IPS DF 4.7 (cell line): ENCODE results near the gene NEUROD2.

Source experiments
- DNase-seq: peaks from one replicate; pipeline ENCODE4 v3.0.0-alpha.2; 2013; ENCODE audit warnings: low spot score; ENCODE audit errors: extremely low read depth

Gene NEUROD2

GRCh38 chr17:39618956-39619785, 11.5 kb upstream of the NEUROD2 start:
- DNase-seq = no peak

DNA sequence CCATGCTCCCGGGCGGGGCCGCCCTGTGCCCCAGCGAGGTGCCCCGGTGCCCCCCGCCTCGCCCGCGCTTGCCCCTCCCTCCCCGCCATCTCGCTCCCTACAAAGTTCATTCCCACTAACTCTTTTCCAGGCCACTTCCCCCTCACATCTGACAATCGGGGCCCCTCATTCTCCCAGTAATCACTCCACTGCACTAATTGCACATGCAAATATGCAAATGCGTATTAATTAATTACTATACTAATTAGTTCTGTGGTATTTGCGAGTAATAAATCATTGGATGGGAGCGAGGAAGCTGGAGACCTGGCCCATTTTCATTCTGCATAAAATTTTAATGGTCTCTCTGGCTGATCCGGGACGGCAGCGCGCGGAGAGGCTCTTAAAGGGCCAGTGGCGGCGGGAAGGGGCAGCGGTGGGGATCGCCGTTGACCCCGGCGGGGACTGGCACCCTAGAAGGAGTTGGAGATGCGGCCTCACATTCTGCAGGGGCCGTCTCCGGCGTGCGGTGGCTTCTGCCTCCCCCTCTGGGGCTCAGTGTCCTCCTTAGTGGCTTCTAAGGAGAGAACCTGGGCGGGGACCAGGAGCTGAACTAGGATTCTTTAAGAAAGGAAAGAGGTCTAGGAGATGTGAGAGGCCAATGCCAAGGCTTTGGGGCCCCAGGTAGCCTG, 10.7 kb upstream of the NEUROD2 start:
- no peak for DNase-seq

DNA sequence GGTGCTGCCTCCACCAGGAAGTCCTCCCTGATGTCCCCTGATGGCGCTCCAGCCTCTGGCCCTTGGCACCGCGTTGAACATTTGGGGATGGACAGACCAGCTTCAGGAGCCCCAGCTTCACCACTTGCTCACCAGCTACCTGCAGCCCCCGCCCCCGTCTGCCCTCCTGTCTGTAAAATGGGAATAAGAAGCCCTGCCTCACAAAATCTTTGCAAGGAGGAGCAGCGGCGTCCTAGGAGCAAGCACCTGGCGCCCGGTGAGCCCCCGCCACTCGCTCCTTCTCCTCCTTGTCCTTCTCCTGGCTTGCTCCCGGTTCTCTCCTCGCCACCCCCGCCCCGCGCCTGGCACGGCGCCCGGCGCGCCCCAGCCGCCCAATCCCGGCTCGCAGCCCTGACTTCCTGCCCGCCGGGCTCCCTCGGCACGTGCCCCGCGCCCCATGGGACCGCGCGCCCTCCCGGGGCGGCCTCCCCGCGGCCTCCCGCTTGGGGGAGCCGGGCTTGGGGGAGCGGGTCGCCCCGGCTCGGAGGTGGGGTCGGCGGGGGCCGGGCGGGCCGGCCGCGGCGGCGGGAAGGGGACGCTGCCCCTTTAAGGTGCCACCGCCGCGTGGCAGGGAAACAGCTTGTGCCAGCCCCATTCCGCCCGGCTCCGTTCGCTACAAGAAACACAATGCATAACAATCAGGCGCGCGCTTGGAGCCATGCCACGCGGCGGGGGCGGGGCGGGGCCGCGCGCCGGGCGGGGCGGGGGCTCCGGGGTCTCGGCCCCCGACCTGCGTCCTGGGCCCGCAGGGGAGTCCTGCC, 9.9 kb upstream of the NEUROD2 start:
- no peak for DNase-seq

GRCh38 chr17:39617100-39617445, 9.4 kb upstream of the NEUROD2 start:
- DNase-seq = no peak

DNA sequence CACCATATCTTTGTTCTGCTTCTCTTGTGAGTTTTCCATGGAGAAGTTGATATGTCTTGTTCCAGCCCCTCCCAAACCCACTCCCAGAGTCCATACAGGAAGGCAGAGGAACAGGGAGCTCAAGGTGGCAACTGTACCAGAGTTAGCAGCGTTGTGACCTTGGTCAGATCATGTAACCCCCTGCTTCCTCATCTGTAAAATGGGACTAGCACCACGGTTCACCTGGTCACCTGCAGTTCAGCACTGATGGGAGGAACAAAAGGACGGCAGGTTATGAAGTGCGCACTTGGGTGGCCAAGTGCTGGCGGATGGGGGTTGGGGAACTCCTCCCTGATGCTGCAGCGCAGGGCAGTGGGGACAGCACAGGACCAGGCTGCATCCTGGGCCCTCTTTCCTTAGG, 7.7 kb upstream of the NEUROD2 start:
- no peak for DNase-seq

DNA sequence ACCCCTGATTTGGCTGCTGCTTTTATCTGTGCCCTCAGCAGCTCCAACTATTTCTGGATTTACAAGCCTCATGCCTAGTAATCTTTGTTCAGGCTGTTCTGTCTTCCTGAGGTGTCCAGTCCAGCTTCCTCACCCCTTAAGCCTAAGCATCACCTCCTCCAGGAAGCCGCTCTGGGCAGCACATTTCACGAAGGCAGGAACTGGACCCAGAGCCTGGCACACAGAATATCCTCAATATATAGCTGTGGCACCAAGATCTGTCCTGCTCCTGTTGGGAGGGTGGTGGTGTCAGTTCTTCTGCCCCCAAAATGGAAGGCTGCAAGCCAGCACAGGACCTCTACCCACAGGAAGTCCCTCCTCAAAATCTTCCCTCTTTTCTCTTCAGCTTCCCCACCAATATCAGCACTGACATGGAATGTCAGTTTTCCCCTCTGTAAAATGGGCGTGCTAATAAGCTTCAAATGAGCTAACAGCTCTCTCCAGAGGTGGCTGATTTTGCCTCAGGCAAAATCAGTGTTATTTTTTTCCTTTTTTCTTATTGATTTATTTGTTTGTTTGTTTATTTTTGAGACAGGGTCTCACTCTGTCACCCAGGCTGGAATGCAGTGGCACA, 6.9 kb upstream of the NEUROD2 start:
- no peak for DNase-seq

DNA sequence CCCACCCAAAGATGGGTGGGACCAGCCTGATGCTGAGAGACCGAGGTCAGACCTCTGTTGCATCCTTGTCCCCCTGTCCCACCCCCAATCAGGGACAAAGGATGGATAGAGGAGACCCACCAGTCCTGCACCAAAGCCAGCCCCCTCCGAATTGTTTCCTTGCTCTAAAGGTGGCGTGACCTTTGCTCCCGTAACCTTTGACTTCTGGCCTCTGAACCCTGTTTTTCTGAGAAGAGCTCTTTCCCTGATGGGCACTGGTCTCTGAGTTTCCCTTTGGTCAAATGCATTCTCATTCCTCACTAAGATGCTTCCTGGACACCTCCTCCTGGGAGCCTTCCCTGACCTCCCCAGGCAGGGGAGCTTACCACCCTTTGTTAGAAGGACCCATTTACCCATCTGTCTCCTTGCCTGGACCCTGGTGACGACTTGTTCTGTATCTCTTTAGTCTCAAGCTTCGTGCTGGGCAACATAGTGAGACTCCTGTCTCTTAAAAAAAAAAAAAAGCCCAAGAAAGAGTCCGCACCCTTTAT, 5.3 kb upstream of the NEUROD2 start:
- no peak for DNase-seq

DNA sequence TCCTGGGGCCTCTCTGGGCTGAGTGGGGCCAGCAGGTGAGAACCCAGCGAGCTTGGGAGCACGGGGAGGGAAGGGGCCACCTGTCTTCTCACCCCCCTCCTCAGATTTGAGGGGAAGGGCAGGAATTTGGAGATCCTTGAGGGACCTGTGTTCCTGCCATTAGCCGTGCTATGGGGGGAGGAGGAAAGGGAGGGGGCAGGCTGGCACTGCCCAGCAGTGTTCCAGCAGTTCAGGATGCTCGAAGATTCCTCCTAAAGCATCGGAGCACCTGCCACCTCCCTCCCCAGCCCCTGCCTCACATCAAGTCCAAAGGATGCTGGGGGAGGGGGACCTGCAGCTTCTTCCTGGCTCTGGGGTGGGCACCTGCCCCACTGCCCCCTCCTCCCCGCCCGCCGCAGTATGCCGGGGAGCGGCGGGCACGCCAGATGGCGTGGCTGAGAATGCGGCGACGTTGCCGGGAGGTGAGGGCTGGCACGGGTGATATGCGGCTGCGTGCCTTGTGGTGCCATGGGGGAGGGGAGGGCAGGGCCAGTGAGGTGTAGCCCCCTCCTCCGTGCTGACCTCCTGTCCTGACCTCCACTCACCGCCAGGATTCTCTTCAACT, 4.7 kb upstream of the NEUROD2 start:
- DNase-seq = no peak

- DNase-seq = no peak
These were observed 3.8 kb upstream of the NEUROD2 start for GRCh38 chr17:39611401-39612112.

- DNase-seq = no peak
These were observed 1.8 kb upstream of the NEUROD2 start for GRCh38 chr17:39609416-39610025.

DNA sequence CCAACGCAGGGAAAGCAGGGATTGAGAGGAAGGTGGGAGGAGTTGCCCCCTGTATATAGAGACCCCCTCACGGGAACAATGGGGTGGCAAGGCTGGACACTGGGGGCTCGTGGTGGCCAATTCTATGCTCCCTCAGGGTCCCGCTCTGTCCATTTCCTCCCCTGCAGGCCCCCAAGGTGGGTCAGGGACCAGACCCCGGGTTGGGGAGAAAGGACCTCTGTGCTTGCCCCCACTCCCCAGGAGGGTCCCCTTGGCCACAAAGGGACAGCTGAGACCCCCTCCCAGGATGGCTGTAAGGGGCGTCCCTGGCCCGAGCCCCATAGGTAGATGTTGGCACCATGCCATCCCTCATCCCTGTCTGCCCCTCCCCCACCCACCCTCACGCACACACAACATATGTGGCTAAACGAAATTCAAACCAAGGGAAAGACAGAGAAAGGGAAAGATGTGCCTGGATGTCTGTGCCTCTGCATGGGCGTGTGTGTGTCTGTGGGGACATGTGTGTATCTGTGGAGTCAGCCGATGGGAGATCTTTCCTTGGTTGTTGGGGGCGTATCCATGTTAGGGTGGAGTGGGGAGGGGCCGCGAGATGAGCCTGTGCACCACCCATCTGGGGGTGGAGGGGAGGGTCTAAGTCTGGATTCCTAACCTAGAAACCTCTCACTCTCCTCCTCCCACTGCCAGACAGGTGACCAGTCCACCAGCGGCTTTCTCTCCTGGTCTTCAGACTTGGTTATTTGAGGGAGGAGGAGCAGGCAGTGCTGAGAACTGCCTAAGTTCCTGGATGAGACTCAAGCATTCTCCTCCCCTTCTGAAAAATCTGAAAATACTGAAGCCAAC, 642 bp upstream of the NEUROD2 start:
- DNase-seq = no peak

DNA sequence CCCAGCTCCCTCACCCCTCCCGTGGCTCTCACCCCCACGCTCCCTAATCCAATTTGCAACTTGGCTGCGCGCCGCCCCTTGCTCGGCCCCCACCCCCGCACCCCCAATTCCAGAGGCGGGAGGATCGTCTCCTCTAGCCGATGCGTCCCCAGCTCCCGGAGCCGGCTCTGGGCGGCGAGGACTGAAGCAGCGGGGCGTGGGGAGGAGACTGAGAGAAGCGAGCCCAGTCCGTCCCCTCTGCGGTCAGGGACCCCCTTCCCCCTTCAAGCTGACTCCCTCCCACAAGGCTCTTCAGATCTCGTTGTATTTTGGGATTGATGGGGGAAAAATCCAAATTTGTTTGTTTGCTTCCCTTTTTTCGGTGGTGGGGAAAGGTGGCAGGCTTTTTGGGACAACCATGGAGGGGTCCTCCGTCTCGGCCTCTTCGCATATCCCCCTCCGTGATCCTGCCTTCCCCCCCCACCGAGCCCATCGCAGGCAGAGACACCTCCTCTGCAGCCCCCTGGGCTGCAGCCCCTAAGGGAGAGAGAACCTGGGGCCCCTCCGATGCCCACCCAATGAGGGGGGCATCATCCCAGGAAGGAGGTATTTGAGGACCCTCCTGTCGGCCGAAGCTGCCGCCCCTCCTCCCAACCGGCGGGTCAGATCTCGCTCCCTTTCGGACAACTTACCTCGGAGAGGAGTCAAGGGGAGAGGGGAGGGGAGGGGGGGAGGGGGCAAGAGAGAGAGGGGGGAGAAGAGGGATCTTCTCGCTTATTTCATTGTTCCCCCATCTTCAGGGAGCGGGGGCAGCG, 466 bp downstream of the NEUROD2 start:
- no peak for DNase-seq

DNA sequence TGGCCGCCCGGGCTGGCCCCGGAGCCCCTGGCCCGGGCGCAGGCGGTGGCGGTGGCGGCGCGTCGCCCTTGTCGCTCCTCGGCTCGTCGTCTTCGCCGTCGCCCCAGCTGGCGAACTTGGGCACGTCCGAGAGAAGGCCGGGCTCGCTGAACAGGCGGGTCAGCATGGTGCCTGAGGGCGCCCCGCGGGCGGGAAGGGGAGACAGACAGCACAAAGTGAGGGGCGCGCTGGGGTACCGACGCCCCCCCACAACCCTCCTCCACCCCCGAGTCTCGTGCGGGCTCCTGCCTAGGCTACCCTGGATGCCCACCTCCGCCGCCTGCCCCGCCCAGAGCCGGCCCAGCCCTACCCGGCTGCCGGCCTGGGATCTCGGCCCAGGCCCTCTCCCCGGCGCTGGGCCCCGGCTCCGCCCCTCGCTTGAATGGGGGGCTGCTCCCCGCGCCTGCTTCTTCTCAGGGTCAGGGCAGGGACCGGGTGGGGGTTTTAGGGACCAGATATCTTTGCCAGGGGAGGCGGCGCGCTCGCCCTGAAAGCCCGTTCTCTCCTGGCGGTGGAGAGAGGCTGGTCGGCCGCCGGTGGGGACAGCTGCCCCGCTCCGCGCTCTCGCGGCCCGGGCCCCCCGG, 1.2 kb downstream of the NEUROD2 start:
- no peak for DNase-seq

- DNase-seq = no peak
These were observed 2.0 kb downstream of the NEUROD2 start for GRCh38 chr17:39605492-39606433.

- no peak for DNase-seq
These were observed 2.7 kb downstream of the NEUROD2 start for GRCh38 chr17:39604911-39605491.

- DNase-seq = no peak
These were observed 4.3 kb downstream of the NEUROD2 start for GRCh38 chr17:39603304-39604016.
